HCT116 (cell line): Measurements from ENCODE around the gene GNPTG. TPM values are rescaled to one million over a fixed set of nuclear protein-coding genes. Genes with fewer than 3 reads are reported as not detected.

ENCODE experiments used
- ATAC-seq: fragments of 200-7000 bp; cut with Tn5 transposase; 2 replicates; pipeline ENCODE4 v1.9.1; 2020; ENCODE audit warnings: mild to moderate bottlenecking, moderate library complexity
- BruUV-seq: library from RNA; stranded (reverse); fragments of 400-500 nt; replicated peaks from 2 replicates; lab custom pipeline; 2021; lab: Mats Ljungman, UMichigan
- CTCF ChIA-PET: fragments of 300-600 bp; sonication (Branson Sonifier 250); formaldehyde crosslinking; loops from one replicate; lab custom pipeline; 2021; ENCODE audit warnings: antibody characterized with exemption; lab: Charles Lee
- POLR2A ChIA-PET: fragments of 300-600, 350-600 bp; sonication (Branson Sonifier 250); formaldehyde crosslinking; loops from one replicate; lab custom pipeline; 2021; ENCODE audit warnings: antibody characterized with exemption; lab: Charles Lee
- RAD21 ChIA-PET, 2 experiments: fragments of 300-600 bp; sonication (Branson Sonifier 250); formaldehyde crosslinking; loops; one replicate each; lab custom pipeline; 2023; ENCODE audit warnings: low total read pairs in 2 of 2; ENCODE audit not compliant: uncharacterized antibody in 2 of 2, unreplicated experiment in 2 of 2, low non-redundant PET in 1 of 2; lab: Charles Lee
- DNase-seq: peaks from one replicate; pipeline ENCODE4 v3.0.0-alpha.2; 2010; ENCODE audit warnings: low read depth, low spot score
- H2AFZ ChIP-seq: fragments of 200-600 bp; shearing (Covaris generic), sonication (generic); 2 replicates; pipeline ENCODE4 v1.6.1; 2017; ENCODE audit warnings: low read depth, mixed run types, mixed read lengths, antibody characterized with exemption, low read length; ENCODE audit not compliant: poor library complexity, severe bottlenecking
- H3K27ac ChIP-seq: 2 replicates; pipeline ENCODE4 v1.5.1; 2012; ENCODE audit warnings: low read depth, low read length
- H3K27me3 ChIP-seq: fragments of 200-600 bp; sonication (generic); 2 replicates; pipeline ENCODE4 v1.6.1; 2016; ENCODE audit warnings: mixed run types, low read length, mixed read lengths; ENCODE audit not compliant: insufficient read depth
- H3K36me3 ChIP-seq, 2 experiments: fragments of 200-500 bp in 1 of 2; fragments of 200-600 bp in 1 of 2; sonication (Bioruptor generic) in 1 of 2; sonication (generic) in 1 of 2; 2 replicates each; pipeline versions ENCODE4 v1.5.1 to v1.6.1; 2014 to 2016; ENCODE audit warnings: low read length in 2 of 2, inconsistent platforms in 1 of 2, mixed read lengths in 1 of 2, mixed run types in 1 of 2; ENCODE audit not compliant: insufficient read depth in 2 of 2, control insufficient read depth in 1 of 2
- H3K4me1 ChIP-seq, 2 experiments: fragments of 200-600 bp in 1 of 2; sonication (generic) in 1 of 2; 2 replicates each; pipeline versions ENCODE4 v1.5.1 to v1.6.1; 2012 to 2017; ENCODE audit warnings: low read length in 2 of 2, inconsistent platforms in 1 of 2, mild to moderate bottlenecking in 1 of 2, mixed read lengths in 1 of 2, mixed run types in 1 of 2, moderate library complexity in 1 of 2; ENCODE audit not compliant: insufficient read depth in 2 of 2, control insufficient read depth in 1 of 2
- H3K4me2 ChIP-seq: fragments of 200-600 bp; sonication (generic); 2 replicates; pipeline ENCODE4 v1.6.1; 2017; ENCODE audit warnings: mixed run types, low read length, mixed read lengths
- H3K4me3 ChIP-seq, 2 experiments: fragments of 200-600 bp in 1 of 2; sonication (generic) in 1 of 2; replicated peaks in 1 of 2; 2 replicates each; pipeline ENCODE4 v1.5.1; 2011 to 2016; ENCODE audit warnings: low read length in 2 of 2, control low read depth in 1 of 2, low read depth in 1 of 2, mild to moderate bottlenecking in 1 of 2, mixed read lengths in 1 of 2, mixed run types in 1 of 2
- H3K79me2 ChIP-seq: fragments of 200-600 bp; sonication (generic); 2 replicates; pipeline ENCODE4 v1.6.1; 2017; ENCODE audit warnings: mild to moderate bottlenecking, mixed run types, low read length, moderate library complexity, mixed read lengths; ENCODE audit not compliant: insufficient read depth
- H3K9ac ChIP-seq: fragments of 200-600 bp; sonication (generic); 2 replicates; pipeline ENCODE4 v1.6.1; 2016; ENCODE audit warnings: low read length, mixed read lengths
- H3K9me2 ChIP-seq: fragments of 200-600 bp; sonication (generic), shearing (Covaris generic); 2 replicates; pipeline ENCODE4 v1.6.1; 2017; ENCODE audit warnings: mixed run types, mild to moderate bottlenecking, moderate library complexity; ENCODE audit not compliant: insufficient read depth
- H3K9me3 ChIP-seq, 2 experiments: fragments of 200-500 bp in 1 of 2; fragments of 200-600 bp in 1 of 2; sonication (Bioruptor generic) in 1 of 2; sonication (generic) in 1 of 2; 2 replicates each; pipeline ENCODE4 v1.6.1; 2014 to 2017; ENCODE audit warnings: low read length in 2 of 2, mixed read lengths in 2 of 2, inconsistent platforms in 1 of 2, low read depth in 1 of 2, mild to moderate bottlenecking in 1 of 2, mixed run types in 1 of 2, moderate library complexity in 1 of 2; ENCODE audit not compliant: control insufficient read depth in 1 of 2, insufficient read depth in 1 of 2
- H4K20me1 ChIP-seq: fragments of 200-600 bp; sonication (generic), shearing (Covaris generic); 2 replicates; pipeline ENCODE4 v1.6.1; 2017; ENCODE audit warnings: mixed run types, mild to moderate bottlenecking, moderate library complexity; ENCODE audit not compliant: insufficient read depth
- CBX3 ChIP-seq: IDR thresholded peaks from 2 replicates; pipeline ENCODE4 v1.6.1; 2012; ENCODE audit warnings: low read depth
- EZH2phosphoT487 ChIP-seq: fragments of 200-600 bp; IDR thresholded peaks from 2 replicates; pipeline ENCODE4 v1.6.1; 2018; ENCODE audit warnings: antibody characterized with exemption, borderline replicate concordance
- JUND ChIP-seq: IDR thresholded peaks from 2 replicates; pipeline ENCODE4 v1.6.1; 2012
- POLR2A ChIP-seq: IDR thresholded peaks from 2 replicates; pipeline ENCODE4 v1.7.0; 2011; ENCODE audit warnings: borderline replicate concordance; ENCODE audit not compliant: insufficient read depth, insufficient read length; ENCODE audit errors: extremely low read depth
- POLR2AphosphoS5 ChIP-seq: IDR thresholded peaks from 2 replicates; pipeline ENCODE4 v1.6.1; 2011; ENCODE audit warnings: mild to moderate bottlenecking, low read depth, low read length, moderate library complexity
- SIN3A ChIP-seq: IDR thresholded peaks from 2 replicates; pipeline ENCODE4 v1.6.1; 2012; ENCODE audit warnings: low read depth
- SP1 ChIP-seq: IDR thresholded peaks from 2 replicates; pipeline ENCODE4 v1.6.1; 2012; ENCODE audit warnings: low read depth
- SRF ChIP-seq: IDR thresholded peaks from 2 replicates; pipeline ENCODE4 v1.6.1; 2012; ENCODE audit warnings: low read depth
- TCF7L2 ChIP-seq: IDR thresholded peaks from 2 replicates; pipeline ENCODE4 v1.7.0; 2011; ENCODE audit warnings: borderline replicate concordance, inconsistent platforms; ENCODE audit not compliant: insufficient read depth, insufficient read length; ENCODE audit errors: extremely low read depth
- YY1 ChIP-seq: IDR thresholded peaks from 2 replicates; pipeline ENCODE4 v1.6.1; 2011; ENCODE audit warnings: low read length, low read depth, moderate library complexity, mild to moderate bottlenecking; ENCODE audit not compliant: insufficient replicate concordance; ENCODE audit errors: extremely low read depth
- ZNF274 ChIP-seq: fragments of 200-500 bp; sonication (Bioruptor generic); IDR thresholded peaks from 2 replicates; pipeline ENCODE4 v1.6.1; 2014; ENCODE audit warnings: mild to moderate bottlenecking, low read depth, low read length, inconsistent platforms
- intact Hi-C: fragments of 100-400 bp; cut with micrococcal nuclease; formaldehyde crosslinking; loops from 2 replicates; pipeline ENCODE4 v1.10.0; 2022
- total RNA-seq: library from RNA; stranded (reverse); gene quantifications from one replicate; pipeline ENCODE4 v1.2.1, GENCODE V29; 2021; ENCODE audit not compliant: unreplicated experiment
- TF ChIP-seq, protein P1 (sequence below), 3 experiments: fragments of 200-600 bp in 1 of 3; sonication (generic) in 1 of 3; IDR thresholded peaks in 2 of 3; conservative IDR thresholded peaks in 1 of 3; 2 replicates each; pipeline ENCODE4 v1.5.1; 2012 to 2017; ENCODE audit warnings: low read depth in 2 of 3, low read length in 2 of 3, antibody characterized with exemption in 1 of 3, borderline replicate concordance in 1 of 3, control low read depth in 1 of 3, mild to moderate bottlenecking in 1 of 3, mixed read lengths in 1 of 3, mixed run types in 1 of 3, moderate library complexity in 1 of 3; ENCODE audit not compliant: insufficient read depth in 1 of 3

The GNPTG gene
- total RNA-seq, 1 experiment from 2014 or later: 35.2 TPM

- TF ChIP-seq, protein P1, sequence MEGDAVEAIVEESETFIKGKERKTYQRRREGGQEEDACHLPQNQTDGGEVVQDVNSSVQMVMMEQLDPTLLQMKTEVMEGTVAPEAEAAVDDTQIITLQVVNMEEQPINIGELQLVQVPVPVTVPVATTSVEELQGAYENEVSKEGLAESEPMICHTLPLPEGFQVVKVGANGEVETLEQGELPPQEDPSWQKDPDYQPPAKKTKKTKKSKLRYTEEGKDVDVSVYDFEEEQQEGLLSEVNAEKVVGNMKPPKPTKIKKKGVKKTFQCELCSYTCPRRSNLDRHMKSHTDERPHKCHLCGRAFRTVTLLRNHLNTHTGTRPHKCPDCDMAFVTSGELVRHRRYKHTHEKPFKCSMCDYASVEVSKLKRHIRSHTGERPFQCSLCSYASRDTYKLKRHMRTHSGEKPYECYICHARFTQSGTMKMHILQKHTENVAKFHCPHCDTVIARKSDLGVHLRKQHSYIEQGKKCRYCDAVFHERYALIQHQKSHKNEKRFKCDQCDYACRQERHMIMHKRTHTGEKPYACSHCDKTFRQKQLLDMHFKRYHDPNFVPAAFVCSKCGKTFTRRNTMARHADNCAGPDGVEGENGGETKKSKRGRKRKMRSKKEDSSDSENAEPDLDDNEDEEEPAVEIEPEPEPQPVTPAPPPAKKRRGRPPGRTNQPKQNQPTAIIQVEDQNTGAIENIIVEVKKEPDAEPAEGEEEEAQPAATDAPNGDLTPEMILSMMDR (IDR thresholded peaks at IDR 0.05 in 2 of 3, conservative IDR thresholded peaks at IDR 0.05 in 1 of 3; ENCODE audit: borderline replicate concordance in 1 of 3, insufficient read depth in 1 of 3, low read depth in 2 of 3, low read length in 2 of 3): no peak
- no peak for TF ChIP-seq ZNF274
- TF ChIP-seq JUND: no peak
- TF ChIP-seq YY1: no peak
- no peak for TF ChIP-seq SIN3A
- no peak for TF ChIP-seq POLR2AphosphoS5
- no peak for TF ChIP-seq TCF7L2
- TF ChIP-seq EZH2phosphoT487: no peak
These were observed 29.3 kb upstream of the GNPTG start (continued) for GRCh38 chr16:1322407-1322806.

- Histone ChIP-seq H3K79me2 (peaks cover 16% of the 10 kb centered on the region), H3K9me2 (no peaks in the 10 kb centered on the region), H4K20me1 (peaks cover 4% of the 10 kb centered on the region; the same call in 1 of the 2 replicates), H2AFZ (no peak overlapping the region), H3K27ac (no peak overlapping the region), H3K9me3 (no peaks in the 10 kb centered on the region), H3K4me3 (no peak overlapping the region)
- POLR2A ChIA-PET: no interaction called here
- CTCF ChIA-PET: no interaction called here
- intact Hi-C loops: no loop called here
- DNase-seq: no peak
- TF ChIP-seq TCF7L2 (no peak), SP1 (no peak), POLR2A (no peak), SIN3A (no peak), SRF (no peak), CBX3 (no peak)
- TF ChIP-seq, all 23 proteins: peak for 0
- Histone ChIP-seq H3K36me3 (peaks cover 26 to 31% of the 10 kb centered on the region in 2 experiments), H3K27me3 (no peaks in the 10 kb centered on the region), H3K4me1 (no peaks in the 10 kb centered on the region), H3K9ac (no peak overlapping the region), H3K4me2 (no peak overlapping the region)
- ATAC-seq: no peak
- RAD21 ChIA-PET: no interaction called here
- BruUV-seq: no TSS peak
These were observed 28.2 kb upstream of the GNPTG start for GRCh38 chr16:1323296-1324239.
